ENCODE results near the gene TUBB2A.
"Not testable (repeated sequence)": the region's sequence is repeated elsewhere in the genome, so short reads cannot be mapped to it uniquely, and the experiment has no call there.

- TF ChIP-seq CTCF (IDR thresholded peaks at IDR 0.05; ENCODE audit: insufficient read depth, low read length, poor library complexity, severe bottlenecking); EZH2phosphoT487 (conservative IDR thresholded peaks at IDR 0.05; ENCODE audit: low read length): not testable (repeated sequence)
These were observed 22.6 kb upstream of the TUBB2A start for GRCh38 chr6:3179945-3180344.

All from SU-DHL-6 (cell line).